Erythroblast (primary cell): ENCODE data around the gene PIK3C2G.

ENCODE experiments used
- GATA1 ChIP-seq: IDR thresholded peaks from 2 replicates; pipeline ENCODE4 v1.6.1; 2011; ENCODE audit warnings: low read depth, mild to moderate bottlenecking, control low read depth, low read length, moderate library complexity
- POLR2A ChIP-seq: IDR thresholded peaks from 2 replicates; pipeline ENCODE4 v1.6.1; 2011; ENCODE audit warnings: mild to moderate bottlenecking, low read length

- no peak for TF ChIP-seq POLR2A
- TF ChIP-seq GATA1 = no peak
Measured at GRCh38 chr12:18294889-18295288, 33.6 kb downstream of the PIK3C2G start.
